SK-N-MC (cell line): ENCODE measurements around the gene RCC1.
"Not testable (repeated sequence)": the region's sequence is repeated elsewhere in the genome, so short reads cannot be mapped to it uniquely, and the experiment has no call there.

ENCODE experiments used
- EZH2 ChIP-seq: fragments of 200-600 bp; sonication (generic); IDR thresholded peaks from one replicate; pipeline ENCODE4 v1.6.1; 2017; ENCODE audit warnings: antibody characterized with exemption
- FOXP2 ChIP-seq: optimal IDR thresholded peaks from 2 replicates; pipeline ENCODE3; 2011; ENCODE audit warnings: mild to moderate bottlenecking, moderate library complexity; ENCODE audit not compliant: insufficient read depth; ENCODE audit errors: extremely low read length, control extremely low read depth
- POLR2AphosphoS5 ChIP-seq: IDR thresholded peaks from 2 replicates; pipeline ENCODE4 v1.6.1; 2012; ENCODE audit warnings: mild to moderate bottlenecking, low read depth, low read length, borderline replicate concordance

DNA sequence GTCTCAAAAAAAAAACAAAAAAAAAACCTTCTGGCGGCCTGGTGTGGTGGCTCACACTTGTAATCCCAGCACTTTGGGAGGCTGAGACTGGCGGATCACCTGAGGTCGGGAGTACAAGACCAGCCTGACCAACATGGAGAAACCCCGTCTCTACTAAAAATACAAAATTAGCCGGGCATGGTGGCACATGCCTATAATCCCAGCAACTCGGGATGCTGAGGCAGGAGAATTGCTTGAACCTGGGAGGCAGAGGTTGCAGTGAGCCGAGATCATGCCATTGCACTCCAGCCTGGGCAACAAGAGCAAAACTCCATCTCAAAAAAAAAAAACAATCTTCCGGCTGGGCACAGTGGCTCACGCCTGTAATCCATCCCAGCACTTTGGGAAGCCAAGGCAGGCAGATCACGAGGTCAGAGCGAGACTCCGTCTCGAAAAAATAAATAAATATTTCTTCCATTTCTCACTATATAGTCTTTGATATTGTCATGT is 8.6 kb downstream of the RCC1 start:
- TF ChIP-seq POLR2AphosphoS5, EZH2, FOXP2: not testable (repeated sequence)
